Measurements from ENCODE around the gene SLC18A3. TPM values are rescaled to one million over a fixed set of nuclear protein-coding genes. Genes with fewer than 3 reads are reported as not detected.
A peak's percentile ranks its signal among the peaks of the same experiment; 100 is the strongest.

SLC18A3 gene
- polyA plus RNA-seq, 10 donors: not detected

GRCh38 chr10:49595713-49596492 is 14.2 kb upstream of the SLC18A3 start:
- DNase-seq: no peak

GRCh38 chr10:49596493-49596809 is 13.7 kb upstream of the SLC18A3 start:
- no peak for DNase-seq

GRCh38 chr10:49596836-49597235 is 13.3 kb upstream of the SLC18A3 start:
- DNase-seq: no peak

- no peak for DNase-seq
These were observed 12.5 kb upstream of the SLC18A3 start for GRCh38 chr10:49597426-49598163.

GRCh38 chr10:49598164-49598856 is 11.8 kb upstream of the SLC18A3 start:
- DNase-seq: no peak

GRCh38 chr10:49598986-49599385 is 11.1 kb upstream of the SLC18A3 start:
- no peak for DNase-seq

GRCh38 chr10:49599546-49599945 is 10.6 kb upstream of the SLC18A3 start:
- DNase-seq: no peak

GRCh38 chr10:49600046-49600445 is 10.1 kb upstream of the SLC18A3 start:
- DNase-seq: no peak

- DNase-seq: no peak
These were observed 9.2 kb upstream of the SLC18A3 start for GRCh38 chr10:49600781-49601400.

GRCh38 chr10:49601857-49602256 is 8.3 kb upstream of the SLC18A3 start:
- DNase-seq: no peak

GRCh38 chr10:49602380-49603023 is 7.6 kb upstream of the SLC18A3 start:
- no peak for DNase-seq

GRCh38 chr10:49605216-49605938 is 4.7 kb upstream of the SLC18A3 start:
- no peak for DNase-seq

- no peak for DNase-seq
These were observed 4.1 kb upstream of the SLC18A3 start for GRCh38 chr10:49605939-49606509.

GRCh38 chr10:49606981-49607535 is 3.1 kb upstream of the SLC18A3 start:
- peak; percentile 40 to 83 (median 73) for DNase-seq

GRCh38 chr10:49608166-49609005 is 1.7 kb upstream of the SLC18A3 start:
- DNase-seq: no peak

GRCh38 chr10:49609006-49609282 is 1.2 kb upstream of the SLC18A3 start:
- no peak for DNase-seq

- DNase-seq: peak in 2 of 3 donors; percentile 13 to 45
These were observed 612 bp upstream of the SLC18A3 start for GRCh38 chr10:49609283-49610113.

GRCh38 chr10:49610458-49611165 is 502 bp downstream of the SLC18A3 start:
- DNase-seq: no peak
